Activated gamma-delta T cell (primary cell): ENCODE measurements around the gene LSM7.

Experiments used
- DNase-seq: peaks from one replicate; lab custom pipeline; 2025; lab: John Stamatoyannopoulos, UW

The LSM7 gene

DNA sequence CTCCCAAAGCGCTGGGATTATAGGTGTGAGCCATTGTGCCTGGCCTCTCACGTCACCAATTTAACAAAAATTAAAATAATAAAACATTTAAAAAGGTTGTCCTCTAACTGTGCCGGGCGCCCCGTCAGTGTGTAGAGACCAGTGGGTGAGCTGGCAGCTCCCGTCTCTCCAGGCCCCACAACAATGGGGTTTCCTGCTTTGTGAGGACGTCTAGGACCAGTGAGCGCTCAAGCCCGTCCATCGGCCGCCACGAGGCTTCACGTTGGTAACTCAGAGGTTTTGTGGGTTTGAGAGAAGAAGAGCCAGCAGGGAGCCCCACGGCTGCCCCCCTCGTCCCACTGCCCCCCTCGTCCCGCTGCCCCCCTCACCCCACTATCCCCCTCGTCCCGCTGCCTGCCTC lies 4.7 kb downstream of the LSM7 start:
- no peak for DNase-seq

DNA sequence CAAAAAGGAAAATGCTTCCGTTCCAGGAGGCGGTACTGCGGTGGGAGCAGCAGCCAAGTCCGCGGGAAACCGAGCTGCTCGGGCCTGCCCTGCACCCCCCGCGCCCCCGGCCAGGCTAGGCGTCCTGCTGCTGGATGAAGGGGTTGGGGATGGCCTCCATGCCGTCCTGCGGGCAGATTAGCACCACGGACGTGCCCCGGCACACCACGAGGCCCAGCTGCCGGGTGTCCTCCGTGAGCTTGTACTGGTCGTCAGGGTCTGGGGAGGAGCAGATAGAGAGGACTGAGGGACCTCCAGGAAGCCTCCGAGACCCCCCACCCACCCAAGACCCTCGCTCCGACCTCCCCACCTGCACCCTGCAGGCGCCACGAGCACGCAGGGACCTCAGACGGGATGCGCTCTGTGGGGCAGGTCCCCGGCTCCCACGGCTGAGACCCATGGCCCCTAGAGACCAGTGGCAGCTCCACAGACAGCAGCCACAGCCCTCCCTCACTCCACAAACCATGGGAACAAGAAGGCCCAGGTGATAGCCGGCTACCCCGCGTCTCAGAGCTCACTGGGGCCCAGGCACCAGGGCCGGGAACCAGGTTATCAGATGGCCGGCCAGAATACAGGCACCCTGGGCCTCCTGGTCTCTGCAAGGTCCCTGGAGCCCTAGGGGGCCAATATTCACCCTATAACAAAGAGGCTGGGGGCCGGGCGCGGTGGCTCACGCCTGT lies 6.7 kb downstream of the LSM7 start:
- DNase-seq: no peak

DNA sequence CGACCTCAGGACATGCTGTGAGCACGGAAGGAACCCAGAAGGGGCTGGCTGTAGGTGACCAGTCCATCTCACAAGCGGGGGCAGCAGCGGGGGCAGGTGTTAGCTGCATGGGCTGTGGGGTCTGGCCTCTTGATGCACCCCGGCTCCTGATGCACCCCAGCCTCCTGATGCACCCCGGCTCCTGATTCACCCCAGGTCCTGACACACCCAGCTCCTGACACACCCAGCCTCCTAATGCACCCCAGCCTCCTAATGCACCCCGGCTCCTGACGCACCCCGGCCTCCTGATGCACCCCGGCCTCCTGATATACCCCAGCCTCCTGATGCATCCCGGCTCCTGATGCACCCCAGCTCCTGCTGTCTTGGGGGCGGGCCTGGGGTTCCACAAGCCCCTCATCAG lies 7.4 kb downstream of the LSM7 start:
- no peak for DNase-seq

GRCh38 chr19:2320049-2320448 lies 8.3 kb downstream of the LSM7 start:
- no peak for DNase-seq

- DNase-seq: no peak
Observed at GRCh38 chr19:2319551-2319950, 8.8 kb downstream of the LSM7 start.

DNA sequence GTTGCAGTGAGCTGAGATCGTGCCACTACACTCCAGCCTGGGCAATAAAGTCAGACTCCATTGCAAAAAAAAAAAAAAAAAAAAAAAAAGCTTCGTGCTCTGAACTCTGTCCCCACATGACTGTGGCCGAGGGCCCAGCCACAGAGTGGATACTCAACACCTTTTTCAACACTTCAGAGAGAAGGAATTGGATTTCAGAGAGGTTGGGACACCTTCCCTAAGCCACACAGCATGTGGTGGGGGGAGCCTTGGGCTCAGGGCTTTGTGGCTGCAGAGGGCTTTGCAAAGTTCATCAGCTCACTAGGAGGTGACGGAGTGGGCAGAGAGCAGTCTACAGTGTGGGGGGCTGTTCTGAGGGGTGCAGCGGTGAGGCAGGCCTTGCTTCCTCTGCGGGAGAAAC lies 9.5 kb downstream of the LSM7 start:
- no peak for DNase-seq

GRCh38 chr19:2317756-2318155 lies 10.6 kb downstream of the LSM7 start:
- DNase-seq: no peak

- DNase-seq: no peak
Observed at GRCh38 chr19:2317300-2317699, 11.1 kb downstream of the LSM7 start.

DNA sequence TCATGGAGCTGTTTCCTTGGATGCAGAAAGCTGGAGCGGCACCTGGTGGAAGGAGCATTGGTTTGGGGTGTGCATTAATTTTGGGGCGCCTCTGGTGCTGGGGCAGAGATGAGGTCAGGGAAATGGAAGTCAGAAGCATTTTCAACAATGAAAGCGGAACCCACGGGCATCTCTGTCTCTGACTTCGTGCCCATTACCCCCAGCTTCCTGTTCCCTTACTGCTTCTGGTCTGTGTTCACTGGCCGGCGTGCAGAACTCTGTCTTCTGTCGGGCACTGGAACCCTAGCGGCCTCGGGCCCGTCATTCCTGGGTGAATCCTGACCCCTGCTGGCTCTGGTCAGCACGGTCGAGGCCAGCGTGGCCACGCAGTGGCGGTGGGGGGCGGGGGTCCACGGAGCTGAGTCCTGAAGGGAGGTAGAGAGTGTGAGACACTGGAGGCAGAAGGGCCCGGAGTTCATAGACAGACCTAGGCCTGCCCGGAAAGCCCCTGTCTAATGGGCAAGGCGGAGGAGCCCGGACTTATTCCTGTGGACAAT lies 12.5 kb downstream of the LSM7 start:
- no peak for DNase-seq

DNA sequence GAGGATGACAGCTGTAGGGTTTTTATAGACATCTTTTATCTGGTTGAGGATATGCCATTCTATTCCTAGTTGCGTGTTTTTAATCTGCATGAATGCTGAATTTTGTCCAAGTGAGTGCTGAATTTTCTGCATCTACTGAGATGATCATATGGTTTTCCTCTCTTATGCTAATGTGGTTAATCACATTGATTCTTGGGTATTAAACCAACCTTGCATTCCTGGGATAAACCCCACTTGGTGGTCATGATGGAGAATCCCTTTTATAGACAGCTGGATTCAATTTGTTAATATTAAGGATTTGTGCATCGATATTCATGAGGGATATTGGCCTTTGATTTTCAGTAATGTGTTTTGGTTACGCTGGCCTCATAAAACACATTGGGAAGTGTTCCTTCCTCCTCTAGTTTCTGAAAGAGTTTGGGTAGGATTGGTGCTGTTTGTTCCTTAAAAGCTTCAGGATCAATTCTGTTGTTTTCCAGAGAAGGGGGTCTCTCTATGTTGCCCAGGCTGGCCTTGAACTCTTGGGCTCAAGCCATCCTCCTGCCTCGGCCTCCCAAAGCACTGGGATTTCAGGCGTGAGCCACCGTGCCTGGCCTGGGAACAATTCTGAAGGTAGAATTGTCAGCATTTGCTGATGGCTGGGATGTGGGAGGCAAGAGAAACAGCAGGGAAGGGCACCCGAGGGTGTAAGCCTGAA lies 13.1 kb downstream of the LSM7 start:
- no peak for DNase-seq

DNA sequence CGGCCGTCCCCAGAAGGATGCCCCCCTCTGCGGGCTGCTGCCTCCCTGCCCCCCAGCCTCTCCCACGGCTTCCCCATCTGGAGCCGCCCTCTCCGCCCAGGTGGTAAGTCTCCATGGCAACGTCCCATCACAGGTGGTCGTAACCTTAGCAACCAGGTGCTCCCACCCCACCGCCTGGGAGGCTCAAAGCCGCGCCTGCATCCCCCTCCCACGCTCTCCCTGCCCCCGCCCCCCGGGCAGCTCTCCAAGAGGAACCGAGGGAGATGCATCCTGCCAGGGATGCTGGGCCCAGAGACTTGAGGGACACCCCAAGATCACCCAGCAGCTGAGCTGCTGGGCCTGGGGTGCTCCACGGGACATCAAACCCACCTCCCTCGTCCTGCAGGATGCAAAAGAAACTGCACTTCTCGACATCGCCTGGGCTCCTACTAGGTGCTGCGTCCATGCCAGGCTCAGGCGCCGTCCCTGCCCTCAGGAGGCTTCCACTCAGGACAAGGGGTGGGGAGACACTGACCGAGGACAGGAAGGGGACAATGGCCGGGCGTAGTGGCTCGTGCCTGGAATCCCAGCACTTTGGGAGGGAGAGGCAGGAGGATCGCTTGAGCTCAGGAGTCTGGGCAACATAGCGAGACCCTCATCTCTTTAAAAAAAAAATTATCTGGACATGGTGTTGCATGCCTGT lies 15.4 kb downstream of the LSM7 start:
- DNase-seq: no peak

GRCh38 chr19:2311093-2311492 lies 17.3 kb downstream of the LSM7 start:
- DNase-seq: no peak

DNA sequence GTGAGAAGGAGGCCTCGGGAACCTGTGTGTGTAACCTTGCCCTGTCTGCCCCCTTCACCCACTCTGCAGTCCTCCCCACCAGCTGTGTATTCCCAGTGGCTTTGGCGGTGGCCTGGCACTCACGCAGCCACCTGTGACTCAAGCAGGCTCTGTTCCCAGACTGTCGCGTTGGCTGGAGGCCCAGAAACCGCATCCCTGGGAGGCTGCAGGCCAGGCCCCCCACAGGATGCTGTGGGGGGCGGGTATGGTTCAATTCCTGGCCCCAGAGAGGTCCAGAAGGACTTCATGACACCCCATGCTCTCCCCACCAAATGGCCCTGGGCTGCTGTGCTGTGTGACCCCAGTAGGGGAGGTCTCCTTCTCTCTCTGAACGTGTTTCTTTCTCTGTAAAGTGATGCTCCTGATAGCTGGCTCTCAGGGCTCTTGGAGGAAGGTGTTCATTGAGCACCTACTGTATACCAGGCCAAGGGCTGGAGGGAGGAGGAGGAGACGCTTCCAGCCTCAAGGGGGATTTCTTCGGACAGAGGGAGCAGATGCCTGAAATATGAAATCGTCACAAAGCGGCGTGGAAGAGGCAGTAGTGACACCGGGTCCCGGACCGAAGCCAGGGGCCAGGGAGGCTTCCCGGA lies 18.5 kb downstream of the LSM7 start:
- no peak for DNase-seq

GRCh38 chr19:2308114-2308556 lies 20.3 kb downstream of the LSM7 start, which contains the start of gene LINGO3:
Gene LINGO3 (minus strand): TSS chr19:2308154. CDS start chr19:2291776, 16,378 bp downstream.
- DNase-seq: no peak

DNA sequence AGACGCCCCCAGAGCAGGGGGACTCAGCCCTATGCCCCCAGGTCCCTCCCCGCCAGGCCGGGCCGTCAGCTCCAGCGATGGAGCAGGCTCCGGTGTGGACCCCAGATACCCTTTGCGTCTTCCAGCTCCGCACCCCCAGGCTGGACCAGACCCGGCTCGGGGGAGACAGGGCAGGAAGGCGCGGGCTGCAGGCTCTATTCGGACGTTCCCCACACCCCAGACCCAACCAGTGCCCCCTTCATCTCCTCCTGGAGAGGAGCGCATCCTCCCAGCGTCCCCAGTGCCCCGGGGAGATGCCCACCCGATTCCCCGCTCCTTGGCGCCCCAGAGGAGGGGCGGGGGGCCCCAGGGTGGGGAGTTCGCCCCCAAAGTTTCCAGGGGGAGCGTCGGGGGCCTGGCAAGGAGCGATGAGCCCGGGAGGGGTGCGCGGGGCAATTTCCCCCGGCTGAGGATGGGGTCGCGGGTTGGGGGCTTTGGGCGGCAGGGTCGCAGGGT lies 20.8 kb downstream of the LSM7 start:
- DNase-seq: no peak

DNA sequence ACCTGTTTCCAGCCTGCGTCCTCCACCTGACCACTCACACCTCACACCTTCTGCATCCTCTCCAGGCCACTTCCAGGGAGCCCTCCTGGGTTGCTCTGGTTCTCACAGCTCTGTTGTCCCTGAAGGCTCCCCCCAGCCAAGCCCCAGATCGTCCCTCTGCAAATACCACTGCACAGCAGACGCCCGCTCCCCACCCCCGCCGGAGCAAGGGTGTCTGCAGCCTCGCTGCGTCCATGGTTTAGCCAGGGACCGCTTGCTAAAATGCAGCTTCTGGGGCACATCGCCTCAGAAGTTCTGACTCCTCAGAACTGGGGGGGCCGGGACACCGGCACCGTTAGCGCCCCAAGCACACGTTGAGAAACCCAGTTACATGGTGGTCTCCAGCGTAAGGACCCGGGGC lies 21.4 kb downstream of the LSM7 start:
- DNase-seq: no peak

GRCh38 chr19:2306281-2306806 lies 22.0 kb downstream of the LSM7 start:
- DNase-seq: no peak

DNA sequence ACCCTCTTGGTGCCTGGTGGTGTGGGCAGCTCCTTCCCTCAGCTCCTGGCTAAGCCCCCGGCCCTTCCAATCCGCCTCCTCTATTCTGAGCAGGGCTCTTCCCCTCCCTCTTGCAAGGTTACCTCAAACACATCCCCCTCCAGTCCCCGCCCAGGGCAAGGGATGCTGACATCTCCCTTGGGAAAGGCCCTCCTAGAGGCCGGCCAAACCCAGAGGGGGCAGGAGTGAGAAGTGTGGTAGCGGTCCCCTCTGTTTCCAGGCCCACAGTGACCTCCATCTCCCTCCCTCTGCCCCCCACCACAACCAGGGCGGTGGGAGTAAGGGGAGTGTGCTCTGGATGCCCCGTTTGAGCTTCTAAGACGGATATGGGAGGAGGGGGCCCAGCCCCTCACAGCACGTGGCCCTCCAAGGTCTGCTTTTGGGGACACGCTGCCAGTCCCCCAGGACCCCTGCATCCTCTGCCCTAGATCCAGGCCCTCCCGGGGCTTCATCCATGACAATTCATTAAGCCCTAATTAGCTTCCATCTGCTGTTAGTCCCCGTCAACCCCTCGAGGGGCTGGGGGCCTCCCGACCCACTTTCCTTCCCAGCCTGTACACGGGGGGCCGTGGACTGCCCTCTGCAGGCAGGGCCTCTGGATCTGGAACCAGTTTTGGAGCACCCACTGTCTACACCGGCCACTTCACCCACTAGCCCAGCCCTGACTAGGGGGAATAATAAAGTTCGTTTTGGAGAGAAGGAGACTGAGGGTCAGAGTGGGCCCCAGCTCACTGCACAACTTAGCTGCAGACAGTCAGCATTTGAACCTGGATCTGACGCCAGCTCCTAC lies 22.7 kb downstream of the LSM7 start:
- DNase-seq: no peak

DNA sequence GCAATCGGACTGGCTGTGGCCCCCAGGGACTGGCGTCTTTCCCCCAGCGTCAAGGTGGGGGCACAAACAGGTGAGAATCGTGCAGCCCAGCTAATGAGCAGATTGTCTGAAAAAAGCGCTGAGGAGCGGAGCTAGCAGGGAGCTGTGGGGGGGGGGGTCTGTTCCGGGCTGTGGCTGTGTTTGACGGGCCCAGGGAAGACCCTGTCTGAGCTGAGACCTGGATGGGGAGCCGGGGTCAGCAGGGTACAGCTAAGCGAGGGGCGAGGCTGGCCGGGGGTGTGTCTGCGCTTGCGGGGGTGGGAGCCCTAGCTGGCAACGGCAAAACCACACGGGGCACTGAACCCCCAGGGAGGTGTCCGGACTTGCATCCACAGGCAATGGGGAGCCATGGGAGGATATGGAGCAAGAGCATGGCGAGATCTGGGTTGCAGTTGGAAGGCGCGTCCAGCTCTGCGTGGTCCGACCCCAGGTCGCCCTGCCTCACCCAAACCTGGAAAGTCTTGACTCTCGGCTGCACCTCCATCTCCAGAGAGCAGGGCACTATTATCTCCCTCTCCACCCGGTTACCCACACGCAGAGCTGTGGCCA lies 25.1 kb downstream of the LSM7 start:
- DNase-seq: no peak
